GM12878 (cell line): Measurements from ENCODE around the gene C1S. TPM values are rescaled to one million over a fixed set of nuclear protein-coding genes. Genes with fewer than 3 reads are reported as not detected.
A peak's percentile ranks its signal among the peaks of the same experiment; 100 is the strongest.

Experiments
- ATAC-seq: fragments of 200-7000 bp; cut with Tn5 transposase; 3 replicates; pipeline ENCODE4 v1.9.1; 2020; ENCODE audit warnings: mild to moderate bottlenecking, moderate library complexity
- BruUV-seq: library from RNA; stranded (reverse); fragments of 400-500 nt; replicated peaks from 2 replicates; lab custom pipeline; 2021; lab: Mats Ljungman, UMichigan
- CTCF ChIA-PET: fragments of 300-600 bp; sonication (Branson Sonifier 250); formaldehyde crosslinking; extraction: SDS; loops from one replicate; lab custom pipeline; 2021; ENCODE audit warnings: inconsistent platforms; lab: Yijun Ruan, JAX
- POLR2A ChIA-PET: fragments of 350-600 bp; formaldehyde crosslinking; extraction: SDS; loops from one replicate; lab custom pipeline; 2021; ENCODE audit warnings: inconsistent platforms; lab: Charles Lee
- RAD21 ChIA-PET: fragments of 300-600 bp; sonication (Branson Sonifier 250); formaldehyde crosslinking; loops from one replicate; lab custom pipeline; 2023; ENCODE audit warnings: antibody characterized with exemption; ENCODE audit not compliant: unreplicated experiment; lab: Charles Lee
- SMC1A ChIA-PET: fragments of 300-600 bp; sonication (Branson Sonifier 250); formaldehyde crosslinking; loops from one replicate; lab custom pipeline; 2023; ENCODE audit not compliant: unreplicated experiment, uncharacterized antibody; lab: Charles Lee
- DNase-seq: peaks from one replicate; pipeline ENCODE4 v3.0.0-alpha.2; 2011; ENCODE audit warnings: low read depth, low spot score
- FAIRE-seq: peaks from 3 replicates; lab custom pipeline; 2011; peaks lifted over from hg19 to GRCh38; lab: Jason Lieb, UNC
- H2AFZ ChIP-seq: 2 replicates; pipeline ENCODE4 v1.6.0; 2011; ENCODE audit warnings: low read depth, low read length, control low read depth; ENCODE audit not compliant: control insufficient read depth
- H3K27ac ChIP-seq: 2 replicates; pipeline ENCODE4 v1.5.1; 2011; ENCODE audit warnings: control low read depth; ENCODE audit not compliant: control insufficient read depth, insufficient read depth
- H3K27me3 ChIP-seq, 2 experiments: replicated peaks in 1 of 2; 2 replicates each; pipeline versions ENCODE4 v1.6.0 to v1.6.1; 2011; ENCODE audit warnings: low read length in 1 of 2; ENCODE audit not compliant: control insufficient read depth in 2 of 2, insufficient read depth in 2 of 2
- H3K36me3 ChIP-seq, 2 experiments: 2 replicates each; pipeline ENCODE4 v1.5.1; 2011; ENCODE audit warnings: low read length in 1 of 2; ENCODE audit not compliant: control insufficient read depth in 2 of 2, insufficient read depth in 2 of 2
- H3K4me1 ChIP-seq: 2 replicates; pipeline ENCODE4 v1.6.1; 2011; ENCODE audit warnings: mild to moderate bottlenecking, low read length, moderate library complexity, mixed read lengths; ENCODE audit not compliant: control insufficient read depth, insufficient read depth
- H3K4me2 ChIP-seq: 2 replicates; pipeline ENCODE4 v1.6.0; 2011; ENCODE audit warnings: control low read depth; ENCODE audit not compliant: control insufficient read depth, insufficient read depth
- H3K4me3 ChIP-seq: fragments of 200-600 bp; sonication (generic); 2 replicates; pipeline ENCODE4 v1.5.1; 2016
- H3K79me2 ChIP-seq: 2 replicates; pipeline ENCODE4 v1.6.0; 2011; ENCODE audit warnings: low read length; ENCODE audit not compliant: control insufficient read depth, insufficient read depth
- H3K9ac ChIP-seq: 2 replicates; pipeline ENCODE4 v1.8.0; 2011; ENCODE audit warnings: low read length, control low read depth, mixed read lengths; ENCODE audit not compliant: control insufficient read depth, insufficient read depth
- H3K9me3 ChIP-seq: replicated peaks from 3 replicates; pipeline ENCODE4 v1.5.1; 2011; ENCODE audit warnings: mild to moderate bottlenecking, low read length; ENCODE audit not compliant: control insufficient read depth, insufficient read depth
- H4K20me1 ChIP-seq: 2 replicates; pipeline ENCODE4 v1.6.0; 2011; ENCODE audit not compliant: control insufficient read depth, insufficient read depth
- CBFB ChIP-seq: IDR thresholded peaks from 2 replicates; pipeline ENCODE4 v1.6.1; 2016; ENCODE audit warnings: antibody characterized with exemption, low read depth
- CBX5 ChIP-seq: sonication (generic); IDR thresholded peaks from 2 replicates; pipeline ENCODE4 v1.6.1; 2016; ENCODE audit warnings: low read depth, moderate library complexity, mild to moderate bottlenecking, inconsistent platforms
- CHD1 ChIP-seq: IDR thresholded peaks from 2 replicates; pipeline ENCODE4 v1.6.1; 2012; ENCODE audit warnings: low read depth, low read length, improper control_type of control experiment
- PAX5 ChIP-seq: IDR thresholded peaks from 2 replicates; pipeline ENCODE4 v1.6.1; 2011; ENCODE audit warnings: low read depth, low read length, borderline replicate concordance
- RUNX3 ChIP-seq: IDR thresholded peaks from 2 replicates; pipeline ENCODE4 v1.6.1; 2012; ENCODE audit warnings: low read length, inconsistent platforms
- SIX5 ChIP-seq: IDR thresholded peaks from 2 replicates; pipeline ENCODE4 v1.6.1; 2011; ENCODE audit warnings: mild to moderate bottlenecking, low read depth, low read length, moderate library complexity; ENCODE audit not compliant: severe bottlenecking
- SMAD5 ChIP-seq: IDR thresholded peaks from 2 replicates; pipeline ENCODE4 v1.6.1; 2016; ENCODE audit warnings: antibody characterized with exemption, low read depth
- SMARCA5 ChIP-seq: fragments of 450-650 bp; IDR thresholded peaks from 2 replicates; pipeline ENCODE4 v1.6.1; 2017; ENCODE audit warnings: mild to moderate bottlenecking
- SREBF2 ChIP-seq: IDR thresholded peaks from 2 replicates; pipeline ENCODE4 v1.6.1; 2012; ENCODE audit warnings: mild to moderate bottlenecking, low read length
- TCF12 ChIP-seq: IDR thresholded peaks from 2 replicates; pipeline ENCODE4 v1.6.1; 2011; ENCODE audit warnings: low read depth, mild to moderate bottlenecking, low read length
- ZNF217 ChIP-seq: fragments of 450-650 bp; IDR thresholded peaks from 2 replicates; pipeline ENCODE4 v1.6.1; 2017; ENCODE audit warnings: antibody characterized with exemption, mild to moderate bottlenecking
- ZSCAN29 ChIP-seq: fragments of 450-650 bp; IDR thresholded peaks from 2 replicates; pipeline ENCODE4 v1.6.1; 2017; ENCODE audit warnings: mild to moderate bottlenecking, moderate library complexity
- WGBS: methylation state at CpG from one replicate; pipeline ENCODE4 v1.1.6; 2016; ENCODE audit warnings: low lambda C conversion rate; ENCODE audit not compliant: insufficient replicate concordance, insufficient coverage; ENCODE audit errors: missing lambda C conversion rate; 5-methylcytosine and 5-hydroxymethylcytosine counted together
- in situ Hi-C: fragments of 300-500 bp; cut with MboI; formaldehyde crosslinking; loops from 9 replicates; pipeline ENCODE4 v1.14.3; 2018; ENCODE audit warnings: mixed read lengths
- intact Hi-C: fragments of 100-400 bp; cut with micrococcal nuclease; formaldehyde crosslinking; loops from one replicate; pipeline ENCODE4 v1.14.2; 2022; ENCODE audit not compliant: unreplicated experiment
- polyA plus RNA-seq, 11 experiments: library from polyadenylated mRNA; depleted of rRNA in 4 of 11; unstranded in 6 of 11; stranded (reverse) in 5 of 11; fragments of >200 nt; fragmentation: Nextera tagmentation in 4 of 11; fragmentation: Illumina TruSeq in 1 of 11; extraction: Ambion mirVana in 4 of 11; extraction: Trizol in 1 of 11; gene quantifications; 1 replicate in 1 of 11; 2 replicates in 10 of 11; pipeline versions ENCODE4 v1.2.1 to v1.2.3, GENCODE V29; 2011 to 2016; ENCODE audit warnings: inconsistent platforms in 2 of 11, missing spikeins in 2 of 11, low read depth in 1 of 11
- total RNA-seq, 4 experiments: library from RNA; depleted of rRNA in 3 of 4; stranded (reverse); fragments of >200 nt in 3 of 4; fragmentation: Illumina TruSeq in 1 of 4; extraction: Trizol in 1 of 4; gene quantifications; 2 replicates each; pipeline versions ENCODE4 v1.2.1 to v1.2.3, GENCODE V29; 2013 to 2021
- TF ChIP-seq, protein P1 (sequence below): fragments of 450-650 bp; IDR thresholded peaks from 2 replicates; pipeline ENCODE4 v1.6.1; 2017; ENCODE audit warnings: mild to moderate bottlenecking, moderate library complexity
- TF ChIP-seq, protein P2 (sequence below): fragments of 450-650 bp; IDR thresholded peaks from 2 replicates; pipeline ENCODE4 v1.6.1; 2017; ENCODE audit warnings: low read depth, mild to moderate bottlenecking, moderate library complexity
- TF ChIP-seq, protein P3 (sequence below): IDR thresholded peaks from 2 replicates; pipeline ENCODE4 v1.6.1; 2012; ENCODE audit warnings: mild to moderate bottlenecking, low read depth, low read length

Gene C1S
- total and polyA plus RNA-seq, 10 of the 15 experiments (the other 5 are each of a cell fraction or from before 2014, with no cell fraction given) = 0.10 to 1.4 (median 0.42) TPM

DNA sequence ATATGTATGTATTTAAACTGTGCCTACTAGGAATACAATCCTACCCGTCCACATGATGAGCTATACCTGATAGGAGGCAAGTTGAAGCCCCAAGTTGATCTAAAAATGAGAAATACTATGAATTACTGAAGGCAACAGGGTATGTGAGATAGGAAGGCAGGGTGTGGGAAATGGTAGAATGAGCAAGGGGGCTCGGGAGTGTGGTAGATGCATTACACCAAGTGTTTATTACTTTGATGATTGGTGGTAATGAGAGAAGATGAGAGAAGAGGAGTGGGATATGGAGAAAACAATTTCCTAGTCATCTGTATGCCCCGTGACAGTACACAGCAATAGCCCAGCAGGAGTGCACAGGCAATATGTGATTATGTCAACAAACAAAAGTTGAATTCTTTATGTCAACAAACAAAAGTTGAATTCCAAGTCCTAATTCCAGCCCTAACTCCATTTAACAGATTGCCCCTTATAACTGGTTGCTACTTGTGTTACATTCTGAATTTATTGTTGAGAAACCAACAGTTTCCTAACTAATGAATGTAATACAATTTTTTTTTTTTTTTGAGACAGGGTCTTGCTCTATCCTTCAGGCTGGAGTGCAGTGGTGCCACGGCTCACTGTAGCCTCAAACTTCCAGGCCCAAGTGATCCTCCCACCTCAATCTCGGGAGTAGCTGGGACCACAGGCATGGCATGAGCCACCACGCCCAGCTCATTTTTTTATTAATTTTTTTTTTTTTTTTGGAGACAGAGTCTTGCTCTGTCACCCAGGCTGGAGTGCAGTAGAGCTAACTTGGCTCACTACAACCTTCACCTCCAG is 44.8 kb upstream of the C1S start:
- intact Hi-C loops = loop anchor here (5.0 kb wide), 2 partner anchors 43 to 77 kb away; partner anchors contain the start of genes C1R, EMG1 and PHB2
- ChIA-PET CTCF (interaction anchor here (0.7 to 1.9 kb wide), 5 partner anchors 10 to 173 kb away, joined by 3 to 7 read pairs (median 4); no protein-coding TSS in a partner anchor), POLR2A (interaction anchor here (0.6 to 2.9 kb wide), 5 partner anchors 10 to 920 kb away, joined by 3 to 10 read pairs (median 3); partner anchors contain the start of gene SLC2A3), SMC1A (interaction anchor here (1.0 to 3.6 kb wide), 5 partner anchors 10 to 97 kb away, joined by 3 to 11 read pairs (median 5); no protein-coding TSS in a partner anchor), RAD21 (no interaction called here)
- Histone ChIP-seq H3K36me3 (no peaks in the 10 kb centered on the region), H2AFZ (no peak overlapping the region), H3K79me2 (peaks cover 16% of the 10 kb centered on the region), H3K27ac (no peak overlapping the region), H3K4me3 (no peak overlapping the region), H4K20me1 (no peaks in the 10 kb centered on the region; the same call in 1 of the 2 replicates), H3K27me3 (no peaks in the 10 kb centered on the region), H3K9me3 (no peaks in the 10 kb centered on the region), H3K4me2 (no peak overlapping the region), H3K9ac (no peak overlapping the region), H3K4me1 (no peaks in the 10 kb centered on the region)
- no peak for FAIRE-seq
- ATAC-seq = no peak
- 81% methylated on average over 6 of the region's 6 CpGs for WGBS
- BruUV-seq = TSS peak; percentile 30
- DNase-seq = no peak
- in situ Hi-C loops = no loop called here
- TF ChIP-seq SREBF2 (no peak), SIX5 (no peak), TCF12 (no peak), SMAD5 (no peak), CBX5 (no peak), SMARCA5 (no peak), CHD1 (no peak), PAX5 (no peak), CBFB (no peak), ZNF217 (no peak), ZSCAN29 (no peak), RUNX3 (no peak)
- TF ChIP-seq, protein P1, sequence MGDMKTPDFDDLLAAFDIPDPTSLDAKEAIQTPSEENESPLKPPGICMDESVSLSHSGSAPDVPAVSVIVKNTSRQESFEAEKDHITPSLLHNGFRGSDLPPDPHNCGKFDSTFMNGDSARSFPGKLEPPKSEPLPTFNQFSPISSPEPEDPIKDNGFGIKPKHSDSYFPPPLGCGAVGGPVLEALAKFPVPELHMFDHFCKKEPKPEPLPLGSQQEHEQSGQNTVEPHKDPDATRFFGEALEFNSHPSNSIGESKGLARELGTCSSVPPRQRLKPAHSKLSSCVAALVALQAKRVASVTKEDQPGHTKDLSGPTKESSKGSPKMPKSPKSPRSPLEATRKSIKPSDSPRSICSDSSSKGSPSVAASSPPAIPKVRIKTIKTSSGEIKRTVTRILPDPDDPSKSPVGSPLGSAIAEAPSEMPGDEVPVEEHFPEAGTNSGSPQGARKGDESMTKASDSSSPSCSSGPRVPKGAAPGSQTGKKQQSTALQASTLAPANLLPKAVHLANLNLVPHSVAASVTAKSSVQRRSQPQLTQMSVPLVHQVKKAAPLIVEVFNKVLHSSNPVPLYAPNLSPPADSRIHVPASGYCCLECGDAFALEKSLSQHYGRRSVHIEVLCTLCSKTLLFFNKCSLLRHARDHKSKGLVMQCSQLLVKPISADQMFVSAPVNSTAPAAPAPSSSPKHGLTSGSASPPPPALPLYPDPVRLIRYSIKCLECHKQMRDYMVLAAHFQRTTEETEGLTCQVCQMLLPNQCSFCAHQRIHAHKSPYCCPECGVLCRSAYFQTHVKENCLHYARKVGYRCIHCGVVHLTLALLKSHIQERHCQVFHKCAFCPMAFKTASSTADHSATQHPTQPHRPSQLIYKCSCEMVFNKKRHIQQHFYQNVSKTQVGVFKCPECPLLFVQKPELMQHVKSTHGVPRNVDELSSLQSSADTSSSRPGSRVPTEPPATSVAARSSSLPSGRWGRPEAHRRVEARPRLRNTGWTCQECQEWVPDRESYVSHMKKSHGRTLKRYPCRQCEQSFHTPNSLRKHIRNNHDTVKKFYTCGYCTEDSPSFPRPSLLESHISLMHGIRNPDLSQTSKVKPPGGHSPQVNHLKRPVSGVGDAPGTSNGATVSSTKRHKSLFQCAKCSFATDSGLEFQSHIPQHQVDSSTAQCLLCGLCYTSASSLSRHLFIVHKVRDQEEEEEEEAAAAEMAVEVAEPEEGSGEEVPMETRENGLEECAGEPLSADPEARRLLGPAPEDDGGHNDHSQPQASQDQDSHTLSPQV = no peak
- TF ChIP-seq, protein P2, sequence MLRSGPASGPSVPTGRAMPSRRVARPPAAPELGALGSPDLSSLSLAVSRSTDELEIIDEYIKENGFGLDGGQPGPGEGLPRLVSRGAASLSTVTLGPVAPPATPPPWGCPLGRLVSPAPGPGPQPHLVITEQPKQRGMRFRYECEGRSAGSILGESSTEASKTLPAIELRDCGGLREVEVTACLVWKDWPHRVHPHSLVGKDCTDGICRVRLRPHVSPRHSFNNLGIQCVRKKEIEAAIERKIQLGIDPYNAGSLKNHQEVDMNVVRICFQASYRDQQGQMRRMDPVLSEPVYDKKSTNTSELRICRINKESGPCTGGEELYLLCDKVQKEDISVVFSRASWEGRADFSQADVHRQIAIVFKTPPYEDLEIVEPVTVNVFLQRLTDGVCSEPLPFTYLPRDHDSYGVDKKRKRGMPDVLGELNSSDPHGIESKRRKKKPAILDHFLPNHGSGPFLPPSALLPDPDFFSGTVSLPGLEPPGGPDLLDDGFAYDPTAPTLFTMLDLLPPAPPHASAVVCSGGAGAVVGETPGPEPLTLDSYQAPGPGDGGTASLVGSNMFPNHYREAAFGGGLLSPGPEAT = no peak
- TF ChIP-seq, protein P3, sequence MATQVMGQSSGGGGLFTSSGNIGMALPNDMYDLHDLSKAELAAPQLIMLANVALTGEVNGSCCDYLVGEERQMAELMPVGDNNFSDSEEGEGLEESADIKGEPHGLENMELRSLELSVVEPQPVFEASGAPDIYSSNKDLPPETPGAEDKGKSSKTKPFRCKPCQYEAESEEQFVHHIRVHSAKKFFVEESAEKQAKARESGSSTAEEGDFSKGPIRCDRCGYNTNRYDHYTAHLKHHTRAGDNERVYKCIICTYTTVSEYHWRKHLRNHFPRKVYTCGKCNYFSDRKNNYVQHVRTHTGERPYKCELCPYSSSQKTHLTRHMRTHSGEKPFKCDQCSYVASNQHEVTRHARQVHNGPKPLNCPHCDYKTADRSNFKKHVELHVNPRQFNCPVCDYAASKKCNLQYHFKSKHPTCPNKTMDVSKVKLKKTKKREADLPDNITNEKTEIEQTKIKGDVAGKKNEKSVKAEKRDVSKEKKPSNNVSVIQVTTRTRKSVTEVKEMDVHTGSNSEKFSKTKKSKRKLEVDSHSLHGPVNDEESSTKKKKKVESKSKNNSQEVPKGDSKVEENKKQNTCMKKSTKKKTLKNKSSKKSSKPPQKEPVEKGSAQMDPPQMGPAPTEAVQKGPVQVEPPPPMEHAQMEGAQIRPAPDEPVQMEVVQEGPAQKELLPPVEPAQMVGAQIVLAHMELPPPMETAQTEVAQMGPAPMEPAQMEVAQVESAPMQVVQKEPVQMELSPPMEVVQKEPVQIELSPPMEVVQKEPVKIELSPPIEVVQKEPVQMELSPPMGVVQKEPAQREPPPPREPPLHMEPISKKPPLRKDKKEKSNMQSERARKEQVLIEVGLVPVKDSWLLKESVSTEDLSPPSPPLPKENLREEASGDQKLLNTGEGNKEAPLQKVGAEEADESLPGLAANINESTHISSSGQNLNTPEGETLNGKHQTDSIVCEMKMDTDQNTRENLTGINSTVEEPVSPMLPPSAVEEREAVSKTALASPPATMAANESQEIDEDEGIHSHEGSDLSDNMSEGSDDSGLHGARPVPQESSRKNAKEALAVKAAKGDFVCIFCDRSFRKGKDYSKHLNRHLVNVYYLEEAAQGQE = no peak
